T-helper 1 cell (primary cell): Measurements from ENCODE around the gene GRM7.
"Not testable (repeated sequence)": the region's sequence is repeated elsewhere in the genome, so short reads cannot be mapped to it uniquely, and the experiment has no call there.

Experiments
- DNase-seq, 5 donors: peaks; one replicate each; pipeline ENCODE4 v3.0.0-alpha.2; 2012 to 2020
- total RNA-seq, 4 donors: gene quantifications; one replicate each; lab custom pipeline; 2026; lab: John Stamatoyannopoulos, UW

Gene GRM7
- 0 reads per million in 4 donors for total RNA-seq

DNA sequence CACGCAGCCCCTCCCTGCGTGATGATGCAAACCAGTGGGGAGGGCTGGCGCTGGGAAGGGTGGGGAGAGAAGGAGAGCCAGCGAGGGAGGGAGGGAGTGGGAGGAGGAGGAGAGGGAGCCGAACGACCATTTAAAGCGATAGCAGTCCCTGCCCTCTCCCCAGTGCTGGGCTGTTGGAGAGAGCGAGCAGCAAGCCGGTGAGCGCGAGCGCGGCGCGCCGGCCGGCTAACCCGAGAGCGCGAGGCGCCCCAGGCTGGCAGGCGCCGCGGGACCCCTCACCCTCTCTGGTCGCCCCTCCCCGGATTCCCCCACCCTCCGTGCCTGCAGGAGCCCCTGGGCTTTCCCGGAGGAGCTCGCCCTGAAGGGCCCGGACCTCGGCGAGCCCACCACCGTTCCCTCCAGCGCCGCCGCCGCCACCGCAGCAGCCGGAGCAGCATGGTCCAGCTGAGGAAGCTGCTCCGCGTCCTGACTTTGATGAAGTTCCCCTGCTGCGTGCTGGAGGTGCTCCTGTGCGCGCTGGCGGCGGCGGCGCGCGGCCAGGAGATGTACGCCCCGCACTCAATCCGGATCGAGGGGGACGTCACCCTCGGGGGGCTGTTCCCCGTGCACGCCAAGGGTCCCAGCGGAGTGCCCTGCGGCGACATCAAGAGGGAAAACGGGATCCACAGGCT lies at the start of gene GRM7:
GRM7 (plus strand) TSS at position 162 of the 671 bp plus-strand sequence.
- DNase-seq, result no peak

- DNase-seq, result no peak
Measured at GRCh38 chr3:6821411-6821810, 39.5 kb upstream of the GRM7 start.

DNA sequence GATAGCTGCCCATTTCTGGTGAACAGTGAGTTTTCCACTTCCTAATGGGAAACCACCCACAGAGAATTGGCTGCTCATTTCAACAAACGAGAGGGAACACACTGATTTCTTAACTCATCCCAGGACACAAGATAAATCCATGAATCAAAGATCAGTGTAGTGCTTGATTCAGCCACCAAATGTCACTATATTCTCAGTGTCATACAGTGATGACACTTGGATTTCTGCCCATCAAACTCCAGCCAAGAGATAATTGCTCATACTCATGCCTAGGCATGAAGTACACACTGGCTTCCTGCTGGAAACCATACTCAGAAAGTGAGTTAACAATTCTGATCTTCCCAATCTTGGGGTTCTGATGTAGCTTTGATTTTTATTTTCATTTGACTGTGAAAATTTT lies 35.4 kb upstream of the GRM7 start:
- DNase-seq, result no peak

- no peak for DNase-seq
Measured at GRCh38 chr3:6827453-6827852, 33.5 kb upstream of the GRM7 start.

GRCh38 chr3:6844723-6845122 lies 16.2 kb upstream of the GRM7 start:
- DNase-seq, result no peak

DNA sequence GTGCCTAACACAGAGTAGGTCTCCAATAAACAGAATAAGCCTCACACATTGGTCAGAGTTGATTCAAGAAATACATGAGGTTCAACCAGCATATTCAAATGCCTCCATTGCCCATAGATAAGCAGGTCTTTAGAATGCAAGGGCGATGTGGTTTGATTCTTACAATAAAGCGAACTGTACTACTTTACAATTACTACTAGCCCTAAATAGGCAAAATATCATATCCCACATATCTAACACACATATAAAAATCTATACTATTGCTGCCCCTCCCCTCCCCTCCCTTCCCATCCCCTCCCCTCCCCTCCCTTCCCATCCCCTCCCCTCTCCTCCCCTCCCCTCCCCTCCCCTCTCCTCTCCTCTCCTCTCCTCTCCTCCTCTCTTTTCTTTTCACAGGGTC lies 6.7 kb upstream of the GRM7 start:
- no peak for DNase-seq

DNA sequence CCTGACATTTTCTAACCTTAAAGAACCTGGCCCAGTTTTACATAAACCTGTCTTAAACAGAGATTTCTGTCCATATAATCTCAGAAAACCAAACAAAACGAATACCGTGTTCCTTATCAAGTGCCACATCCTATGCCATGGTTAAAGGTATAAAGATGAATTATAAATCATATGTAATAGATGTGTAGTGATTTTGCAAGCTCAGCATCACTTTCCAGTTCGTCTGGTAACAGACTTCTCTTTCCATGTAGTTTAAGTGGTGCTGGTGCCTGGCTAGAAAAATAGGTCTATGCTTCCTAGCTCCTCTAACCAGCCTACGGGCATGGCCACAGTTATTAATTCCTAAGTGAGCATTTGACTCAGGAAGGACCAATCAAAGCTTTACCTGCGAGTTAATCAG lies 3.4 kb upstream of the GRM7 start:
- DNase-seq, result no peak

- no peak for DNase-seq
Measured at GRCh38 chr3:6860149-6860953, 564 bp upstream of the GRM7 start.

GRCh38 chr3:6861625-6862000 lies 698 bp downstream of the GRM7 start:
- no peak for DNase-seq

- DNase-seq, result no peak
Measured at GRCh38 chr3:6862041-6862879, 1.3 kb downstream of the GRM7 start.

GRCh38 chr3:6862880-6863195 lies 1.9 kb downstream of the GRM7 start:
- DNase-seq, result no peak

- no peak for DNase-seq
Measured at GRCh38 chr3:6867269-6867668, 6.4 kb downstream of the GRM7 start.

DNA sequence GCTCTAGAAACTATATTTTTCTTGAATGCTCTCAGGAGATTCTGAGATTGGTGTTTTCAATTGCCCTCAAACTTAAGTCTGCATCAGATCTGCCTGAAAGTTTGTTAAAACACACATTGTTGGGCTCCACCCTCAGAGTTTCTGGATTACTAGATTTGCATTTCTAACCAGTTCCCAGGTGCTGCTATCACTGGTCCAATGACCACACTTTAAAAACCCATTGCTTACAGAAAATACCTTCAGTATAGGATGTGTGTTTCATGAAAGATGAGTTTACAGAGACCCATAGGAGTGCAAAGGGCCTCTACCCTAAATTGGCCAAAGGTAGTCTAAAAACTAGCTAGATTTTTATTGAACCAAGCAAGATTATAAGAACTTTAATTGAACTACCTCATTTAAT lies 17.8 kb downstream of the GRM7 start:
- no peak for DNase-seq

DNA sequence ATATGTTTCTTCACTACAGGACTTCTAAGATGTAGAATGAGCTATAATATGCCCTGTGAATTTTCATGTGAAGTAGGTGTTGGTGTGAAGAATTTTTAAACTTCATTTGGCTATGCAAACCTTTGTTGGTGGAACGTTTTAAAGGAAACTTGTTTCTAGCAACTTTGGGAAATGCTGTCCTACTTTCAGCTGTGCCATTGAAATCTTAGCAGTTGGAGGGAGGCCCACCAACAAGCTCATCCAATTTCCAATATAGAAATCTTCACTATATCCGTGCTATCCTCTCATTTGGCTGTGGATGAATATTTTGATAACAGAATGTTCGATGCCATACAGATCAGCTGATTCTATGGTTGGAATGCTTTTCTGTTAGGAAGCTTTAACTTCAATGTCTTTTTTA lies 51.3 kb downstream of the GRM7 start:
- no peak for DNase-seq

DNA sequence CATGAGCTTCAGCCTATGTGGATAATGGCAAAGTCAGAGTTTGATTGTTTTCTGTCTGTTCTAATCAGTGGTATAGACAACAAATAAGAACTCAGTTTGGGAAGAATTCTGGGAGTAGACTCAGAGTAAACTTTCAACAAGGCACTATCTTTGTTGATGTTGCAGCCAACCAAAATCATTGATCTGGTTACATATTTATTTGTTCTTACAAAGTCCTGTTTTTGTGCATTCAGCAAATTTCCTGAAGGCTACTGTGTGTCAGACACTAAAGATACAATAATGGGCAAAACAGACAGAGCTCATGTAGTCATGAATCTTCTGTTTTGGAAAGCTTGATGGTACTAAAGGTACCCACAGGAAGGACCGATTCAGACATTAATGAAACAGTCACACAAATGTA lies 55.0 kb downstream of the GRM7 start:
- DNase-seq, result no peak

DNA sequence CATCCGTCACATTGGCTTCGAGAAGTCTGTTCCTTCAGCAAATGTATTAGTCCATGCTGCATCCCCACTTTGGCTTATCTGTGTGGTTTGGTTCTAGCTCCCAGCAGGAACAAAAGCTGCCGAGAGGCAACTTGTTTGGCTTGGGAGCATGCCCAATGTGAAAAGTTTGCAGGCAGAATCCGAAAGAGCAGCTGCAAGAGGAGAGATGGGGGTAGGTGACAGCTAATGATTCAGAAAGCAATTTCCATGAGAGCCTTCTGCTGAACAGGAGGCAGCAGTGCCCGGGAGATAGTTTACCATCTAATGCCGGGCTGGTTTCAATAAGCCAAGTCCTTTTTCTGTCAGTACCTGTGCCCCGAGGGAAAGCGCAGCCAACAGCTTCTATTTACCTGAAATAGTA lies 60.2 kb downstream of the GRM7 start:
- DNase-seq, result no peak

DNA sequence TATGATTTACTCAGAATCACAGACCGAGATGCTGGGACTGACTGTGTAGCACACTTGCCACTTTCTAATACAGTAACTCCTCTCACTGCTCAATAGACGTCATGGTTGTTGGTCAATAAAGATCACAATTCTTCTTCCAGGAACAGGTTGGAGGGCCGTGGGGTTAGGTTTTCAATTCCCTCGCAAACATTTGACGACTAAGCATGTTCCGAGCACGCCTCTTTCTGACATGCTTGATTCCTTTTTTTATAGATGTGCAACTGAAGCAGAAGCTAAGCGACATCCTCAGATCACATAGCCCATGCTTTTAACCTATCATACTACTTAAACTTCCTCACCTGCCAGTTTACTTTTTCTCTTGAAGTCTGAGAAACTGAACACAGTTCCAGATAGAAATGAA lies 61.0 kb downstream of the GRM7 start:
- no peak for DNase-seq

- DNase-seq, result no peak
Measured at GRCh38 chr3:6928064-6928463, 67.1 kb downstream of the GRM7 start.

GRCh38 chr3:6929918-6930317 lies 69.0 kb downstream of the GRM7 start:
- DNase-seq, result no peak

DNA sequence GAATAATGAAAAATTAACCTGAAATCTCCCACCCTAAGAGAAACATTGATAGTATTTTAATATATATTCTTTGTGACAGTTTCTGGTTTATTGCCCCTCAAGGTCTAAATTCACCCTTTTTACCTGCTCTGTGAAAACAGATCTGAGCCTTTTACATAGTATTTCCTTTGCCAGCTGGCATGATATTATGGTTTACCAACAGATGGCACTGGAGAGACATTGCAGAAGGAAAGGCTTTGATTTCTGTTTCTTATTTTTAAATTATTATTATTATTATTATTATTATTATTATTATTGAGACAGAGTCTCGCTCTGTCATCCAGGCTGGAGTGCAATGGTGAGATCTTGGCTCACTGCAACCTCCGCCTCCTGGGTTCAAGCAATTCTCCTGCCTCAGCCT lies 74.5 kb downstream of the GRM7 start:
- DNase-seq, result not testable (repeated sequence)

DNA sequence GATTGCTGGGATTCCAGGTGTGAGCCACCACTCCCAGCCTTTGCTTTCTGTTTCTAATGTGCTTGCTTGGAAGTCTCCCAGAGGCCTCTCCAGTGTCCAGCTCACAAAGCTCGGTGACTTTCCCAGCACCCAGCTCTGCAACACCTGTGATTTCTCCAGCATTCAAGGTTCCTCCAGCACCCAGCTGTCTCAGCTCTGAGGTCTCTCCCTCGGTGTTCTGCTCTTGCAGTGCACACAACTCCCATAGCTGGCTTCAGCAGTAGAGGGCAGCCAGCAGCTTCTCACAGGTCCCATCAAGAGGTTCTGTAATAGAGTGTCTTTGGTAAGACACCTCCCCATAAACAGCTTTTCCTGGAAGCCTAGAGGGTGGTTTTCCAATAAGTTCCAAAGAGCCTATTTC lies 75.1 kb downstream of the GRM7 start:
- no peak for DNase-seq

GRCh38 chr3:6962801-6963200 lies 101.9 kb downstream of the GRM7 start:
- no peak for DNase-seq

GRCh38 chr3:6965881-6966280 lies 105.0 kb downstream of the GRM7 start:
- no peak for DNase-seq

- DNase-seq, result no peak
Measured at GRCh38 chr3:6971933-6972332, 111.0 kb downstream of the GRM7 start.
